K562 treated with DMSO at 1 percent for 4 hours (cell line): Measurements from ENCODE around the gene ARHGEF3. TPM values are rescaled to one million over a fixed set of nuclear protein-coding genes. Genes with fewer than 3 reads are reported as not detected.

Experiments used
- total RNA-seq: library from RNA; unstranded; fragments of 300-600 nt; gene quantifications from 2 replicates; pipeline ENCODE4 v1.2.3, GENCODE V29; 2022; ENCODE audit not compliant: insufficient read depth

Gene ARHGEF3
- 1.9 and 4.0 TPM in 2 replicates for total RNA-seq

GRCh38 chr3:56801662-56802377 lies at the start of gene ARHGEF3:
Gene ARHGEF3, minus strand, starts transcription at chr3:56801949. Its CDS starts 151 bp downstream, at chr3:56801798.

GRCh38 chr3:56683122-56683817 lies 118.5 kb downstream of the ARHGEF3 start, which contains the start of gene TASOR:
Gene TASOR, minus strand, starts transcription at chr3:56683265. Its CDS starts 259 bp downstream, at chr3:56683006.

Other genes with a start within 250 kb of the ARHGEF3 start
- 1.8 and 4.9 TPM in 2 replicates for gene CCDC66, start 244.8 kb downstream of the ARHGEF3 start, total RNA-seq
- 20.6 and 21.2 TPM in 2 replicates for gene TASOR, start 118.7 kb downstream of the ARHGEF3 start, total RNA-seq